Measurements from ENCODE around the gene COL6A3.
"Not testable (repeated sequence)": the region's sequence is repeated elsewhere in the genome, so short reads cannot be mapped to it uniquely, and the experiment has no call there.

The COL6A3 gene

GRCh38 chr2:237380768-237381167 lies 33.2 kb downstream of the COL6A3 start:
- DNase-seq (ENCODE audit: low read depth in 2 of 2), result no peak

GRCh38 chr2:237379636-237380035 lies 34.3 kb downstream of the COL6A3 start:
- DNase-seq (ENCODE audit: low read depth in 2 of 2), result no peak

- no peak for DNase-seq (ENCODE audit: low read depth in 2 of 2)
Observed at GRCh38 chr2:237378650-237379049, 35.3 kb downstream of the COL6A3 start.

GRCh38 chr2:237374284-237375060 lies 39.5 kb downstream of the COL6A3 start:
- no peak for DNase-seq (ENCODE audit: low read depth in 2 of 2)

GRCh38 chr2:237371856-237372255 lies 42.1 kb downstream of the COL6A3 start:
- no peak for DNase-seq (ENCODE audit: low read depth in 2 of 2)

- DNase-seq (ENCODE audit: low read depth in 2 of 2), result no peak
Observed at GRCh38 chr2:237365671-237366070, 48.3 kb downstream of the COL6A3 start.

GRCh38 chr2:237364655-237365054 lies 49.3 kb downstream of the COL6A3 start:
- DNase-seq (ENCODE audit: low read depth in 2 of 2), result no peak

- no peak for DNase-seq (ENCODE audit: low read depth in 2 of 2)
Observed at GRCh38 chr2:237361194-237362004, 52.6 kb downstream of the COL6A3 start.

GRCh38 chr2:237359894-237360780 lies 53.8 kb downstream of the COL6A3 start:
- no peak for DNase-seq (ENCODE audit: low read depth in 2 of 2)

- no peak for DNase-seq (ENCODE audit: low read depth in 2 of 2)
Observed at GRCh38 chr2:237359518-237359840, 54.5 kb downstream of the COL6A3 start.

GRCh38 chr2:237358721-237359517 lies 55.0 kb downstream of the COL6A3 start:
- DNase-seq (ENCODE audit: low read depth in 2 of 2), result no peak

- no peak for DNase-seq (ENCODE audit: low read depth in 2 of 2)
Observed at GRCh38 chr2:237355701-237356100, 58.3 kb downstream of the COL6A3 start.

- DNase-seq (ENCODE audit: low read depth in 2 of 2), result no peak
Observed at GRCh38 chr2:237354892-237355291, 59.1 kb downstream of the COL6A3 start.

- DNase-seq (ENCODE audit: low read depth in 2 of 2), result not testable (repeated sequence)
Observed at GRCh38 chr2:237354172-237354571, 59.8 kb downstream of the COL6A3 start.

GRCh38 chr2:237353215-237353614 lies 60.7 kb downstream of the COL6A3 start:
- no peak for DNase-seq (ENCODE audit: low read depth in 2 of 2)

GRCh38 chr2:237352279-237352845 lies 61.6 kb downstream of the COL6A3 start:
- DNase-seq (ENCODE audit: low read depth in 2 of 2), result no peak

GRCh38 chr2:237351796-237352195 lies 62.2 kb downstream of the COL6A3 start:
- DNase-seq (ENCODE audit: low read depth in 2 of 2), result no peak

- DNase-seq (ENCODE audit: low read depth in 2 of 2), result no peak
Observed at GRCh38 chr2:237351046-237351445, 62.9 kb downstream of the COL6A3 start.

- DNase-seq (ENCODE audit: low read depth in 2 of 2), result no peak
Observed at GRCh38 chr2:237350597-237350996, 63.4 kb downstream of the COL6A3 start.

- DNase-seq (ENCODE audit: low read depth in 2 of 2), result no peak
Observed at GRCh38 chr2:237350070-237350469, 63.9 kb downstream of the COL6A3 start.

- no peak for DNase-seq (ENCODE audit: low read depth in 2 of 2)
Observed at GRCh38 chr2:237348281-237348865, 65.6 kb downstream of the COL6A3 start.

All from stimulated activated CD8-positive, alpha-beta memory T cell treated with anti-CD3 and anti-CD28 coated beads, Interleukin-7, amount 100 ng/mL, for 1 hour (primary cell).